ENCODE results near the gene PTPMT1.

PTPMT1 gene

DNA sequence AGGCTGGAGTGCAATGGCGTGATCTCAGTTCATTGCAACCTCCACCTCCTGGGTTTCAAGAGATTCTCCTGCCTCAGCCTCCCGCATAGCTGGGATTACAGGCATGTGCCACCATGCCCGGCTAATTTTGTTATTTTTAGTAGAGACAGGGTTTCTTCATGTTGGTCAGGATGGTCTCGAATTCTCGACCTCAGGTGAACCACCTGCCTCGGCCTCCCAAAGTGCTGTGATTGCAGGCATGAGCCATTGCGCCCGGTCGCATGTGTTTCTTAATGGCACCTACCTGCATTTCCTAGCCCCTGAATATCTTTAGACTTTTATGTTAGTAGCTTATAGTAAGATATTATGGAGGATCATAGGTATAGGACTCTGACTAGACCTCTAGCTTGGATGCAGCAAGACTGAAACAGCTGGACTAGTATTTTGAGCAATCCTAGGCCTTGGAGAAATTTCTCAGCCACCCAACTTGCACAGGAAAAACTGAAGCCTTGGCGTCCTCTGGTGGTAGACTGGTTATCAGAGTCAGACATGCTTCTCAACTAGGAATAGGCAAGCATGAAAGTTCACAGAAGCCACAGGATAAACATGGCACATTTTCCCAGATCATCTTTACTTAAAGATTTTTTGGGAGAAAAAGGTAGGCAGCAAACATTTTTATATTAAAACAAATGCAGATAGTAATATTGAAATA is 51.5 kb downstream of the PTPMT1 start:
- DNase-seq: no peak

GRCh38 chr11:47617417-47617809 is 52.0 kb downstream of the PTPMT1 start:
- no peak for DNase-seq

DNA sequence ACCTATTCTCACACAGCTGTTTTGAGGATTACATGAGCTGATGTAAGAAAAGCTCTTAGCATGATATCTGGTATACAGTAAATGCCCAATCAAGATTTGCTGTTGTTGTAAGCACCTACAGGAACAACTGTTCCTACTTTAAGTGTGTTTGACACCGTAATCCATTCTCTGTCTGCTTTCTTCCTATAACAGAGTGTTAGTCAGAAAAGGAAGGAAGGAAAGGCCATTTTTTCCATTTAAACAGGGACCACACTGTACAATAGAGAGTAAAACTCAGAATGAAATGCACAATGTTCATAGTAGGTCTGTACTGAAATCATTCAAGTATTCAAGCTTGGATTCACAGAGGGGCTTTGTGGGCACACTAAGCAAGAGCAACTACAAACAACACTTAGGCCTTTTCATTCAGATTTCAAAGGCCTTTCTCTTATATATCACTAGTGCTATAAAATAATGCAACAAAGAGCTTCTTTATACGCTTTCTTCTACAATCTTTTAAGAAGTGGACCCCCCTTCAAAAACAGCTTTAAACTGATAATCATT is 55.5 kb downstream of the PTPMT1 start:
- DNase-seq: no peak
